AG09309 (cell line): ENCODE measurements around the gene SRSF10.
A peak's percentile ranks its signal among the peaks of the same experiment; 100 is the strongest.

ENCODE experiments used
- DNase-seq: peaks from one replicate; pipeline ENCODE4 v3.0.0-alpha.2; 2010; ENCODE audit warnings: low read depth
- H3K4me3 ChIP-seq: 2 replicates; pipeline ENCODE4 v1.5.1; 2011; ENCODE audit warnings: mild to moderate bottlenecking, low read depth, low read length, moderate library complexity; ENCODE audit not compliant: control insufficient read depth
- TF ChIP-seq, protein P1 (sequence below): IDR thresholded peaks from 2 replicates; pipeline ENCODE4 v1.5.1; 2011; ENCODE audit warnings: mild to moderate bottlenecking, low read depth, low read length, inconsistent platforms; ENCODE audit not compliant: insufficient read depth, control insufficient read depth; ENCODE audit errors: missing control alignments

SRSF10 gene

DNA sequence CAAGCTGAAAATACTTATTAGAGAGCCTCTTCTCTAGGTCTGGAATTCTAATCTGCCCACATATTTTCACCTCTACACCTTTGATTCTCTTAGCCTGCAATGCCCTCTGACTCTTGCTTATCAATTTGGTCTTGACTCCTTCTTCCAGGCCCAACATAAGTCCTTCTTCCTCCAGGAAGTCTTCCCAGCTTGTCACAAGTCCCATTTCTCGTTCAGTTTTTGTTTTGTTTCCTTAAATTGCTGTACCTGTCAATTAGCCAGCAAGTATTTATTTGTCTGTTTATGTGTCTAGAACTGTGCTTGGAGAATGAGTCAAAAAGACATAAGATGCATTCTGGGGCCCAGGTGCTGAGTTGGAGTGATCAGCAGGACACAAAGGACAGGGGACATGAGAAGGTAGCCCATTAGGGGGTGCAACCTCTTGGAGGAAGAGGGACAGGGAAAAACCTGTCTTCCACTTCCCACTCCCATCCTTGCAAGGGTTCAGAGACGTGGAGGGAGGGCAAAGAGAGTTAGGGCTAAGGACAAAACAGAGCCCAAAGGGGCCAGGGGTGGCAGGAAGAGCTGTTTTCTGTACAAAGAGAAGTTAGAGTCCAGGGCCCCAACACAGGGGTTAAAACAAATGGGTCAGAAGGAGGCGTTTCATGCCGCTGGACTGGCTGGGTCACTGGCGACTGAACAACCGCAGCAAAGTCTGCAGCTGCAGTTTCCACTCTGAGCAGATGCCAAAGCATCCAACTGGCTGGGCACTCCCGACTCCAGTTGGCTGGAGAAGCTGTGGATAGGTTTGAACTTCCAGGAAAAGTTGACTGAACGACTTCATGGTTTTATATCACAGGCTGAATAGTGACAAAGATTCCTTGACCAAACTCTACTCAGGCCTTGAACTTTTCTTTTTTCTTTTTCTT, 56.3 kb downstream of the SRSF10 start:
- H3K4me3 ChIP-seq, result no peak overlapping the region
- no peak for DNase-seq
- TF ChIP-seq, protein P1, sequence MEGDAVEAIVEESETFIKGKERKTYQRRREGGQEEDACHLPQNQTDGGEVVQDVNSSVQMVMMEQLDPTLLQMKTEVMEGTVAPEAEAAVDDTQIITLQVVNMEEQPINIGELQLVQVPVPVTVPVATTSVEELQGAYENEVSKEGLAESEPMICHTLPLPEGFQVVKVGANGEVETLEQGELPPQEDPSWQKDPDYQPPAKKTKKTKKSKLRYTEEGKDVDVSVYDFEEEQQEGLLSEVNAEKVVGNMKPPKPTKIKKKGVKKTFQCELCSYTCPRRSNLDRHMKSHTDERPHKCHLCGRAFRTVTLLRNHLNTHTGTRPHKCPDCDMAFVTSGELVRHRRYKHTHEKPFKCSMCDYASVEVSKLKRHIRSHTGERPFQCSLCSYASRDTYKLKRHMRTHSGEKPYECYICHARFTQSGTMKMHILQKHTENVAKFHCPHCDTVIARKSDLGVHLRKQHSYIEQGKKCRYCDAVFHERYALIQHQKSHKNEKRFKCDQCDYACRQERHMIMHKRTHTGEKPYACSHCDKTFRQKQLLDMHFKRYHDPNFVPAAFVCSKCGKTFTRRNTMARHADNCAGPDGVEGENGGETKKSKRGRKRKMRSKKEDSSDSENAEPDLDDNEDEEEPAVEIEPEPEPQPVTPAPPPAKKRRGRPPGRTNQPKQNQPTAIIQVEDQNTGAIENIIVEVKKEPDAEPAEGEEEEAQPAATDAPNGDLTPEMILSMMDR, result no peak

DNA sequence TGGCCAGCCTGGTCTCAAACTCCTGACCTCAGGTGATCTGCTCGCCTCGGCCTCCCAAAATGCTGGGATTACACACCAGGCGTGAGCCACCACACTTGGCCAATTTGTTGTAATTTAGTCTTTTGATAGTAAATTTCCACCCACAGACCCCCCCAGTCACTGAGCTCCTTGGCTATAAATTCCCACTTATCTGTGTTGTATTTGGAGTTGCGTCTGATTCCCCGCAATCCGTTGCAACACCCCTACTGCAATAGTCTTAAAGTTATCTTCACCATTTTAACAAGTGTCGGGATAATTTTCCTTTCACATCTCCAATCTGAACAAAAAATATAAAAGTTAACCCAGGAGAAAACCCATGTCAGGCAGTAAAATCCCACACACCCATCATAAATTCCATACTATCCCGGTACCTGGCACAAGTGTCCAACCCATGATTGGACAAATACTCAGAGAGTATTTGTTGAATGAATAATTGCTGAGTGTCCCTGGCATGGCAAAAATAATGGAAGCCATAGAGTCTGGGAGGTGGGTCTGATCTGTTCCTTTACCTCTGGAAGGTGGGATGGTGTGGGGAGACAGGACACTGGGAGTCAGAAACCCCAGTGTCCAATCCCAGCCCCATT, 57.7 kb downstream of the SRSF10 start:
- TF ChIP-seq, protein P1, result no peak
- no peak for DNase-seq
- no peak overlapping the region for H3K4me3 ChIP-seq

DNA sequence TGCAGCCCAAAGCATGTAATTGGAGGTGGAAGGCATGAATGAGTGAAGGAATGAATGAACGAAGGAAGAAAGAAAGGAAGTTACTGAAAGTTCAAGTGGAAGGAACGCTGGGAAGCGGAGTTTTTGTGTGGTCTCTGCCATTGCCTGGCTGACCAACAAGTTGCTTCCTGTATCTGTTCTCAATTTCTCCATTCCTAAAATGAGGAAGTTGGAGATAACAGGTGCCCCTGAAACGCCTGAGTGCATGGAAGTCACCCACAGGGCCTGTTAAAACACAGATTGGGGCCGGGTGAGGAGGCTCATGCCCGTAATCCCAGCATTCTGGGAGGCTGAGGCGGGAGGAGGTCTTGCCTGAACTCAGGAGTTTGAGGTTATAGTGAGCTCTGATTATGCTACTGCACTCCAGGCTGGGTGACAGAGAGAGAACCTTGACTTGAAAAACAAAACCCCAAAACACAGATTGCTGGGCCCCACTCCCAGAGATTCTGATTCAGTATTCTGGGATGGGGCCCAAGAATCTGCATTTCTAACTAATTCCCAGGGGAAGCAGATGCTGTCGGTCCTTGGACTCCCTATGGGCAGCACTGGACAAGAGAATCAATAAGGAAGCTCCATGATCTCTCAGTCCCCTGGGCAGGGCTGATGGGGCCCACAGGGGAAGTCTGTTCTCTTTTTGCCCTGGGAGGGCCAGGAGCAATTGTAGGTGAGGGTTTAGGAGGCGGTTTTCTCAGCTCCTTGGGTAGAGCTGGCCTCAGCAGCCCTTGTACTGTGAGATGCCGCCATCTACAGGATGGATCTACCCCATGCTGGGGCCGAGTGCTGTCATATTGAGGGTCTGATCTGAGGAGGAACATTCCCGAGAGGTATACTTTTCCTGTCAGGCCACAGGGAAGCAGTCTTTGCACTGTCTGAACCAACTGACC, 63.7 kb downstream of the SRSF10 start:
- DNase-seq, result no peak
- H3K4me3 ChIP-seq, result no peak overlapping the region
- TF ChIP-seq, protein P1, result peak; percentile 73

DNA sequence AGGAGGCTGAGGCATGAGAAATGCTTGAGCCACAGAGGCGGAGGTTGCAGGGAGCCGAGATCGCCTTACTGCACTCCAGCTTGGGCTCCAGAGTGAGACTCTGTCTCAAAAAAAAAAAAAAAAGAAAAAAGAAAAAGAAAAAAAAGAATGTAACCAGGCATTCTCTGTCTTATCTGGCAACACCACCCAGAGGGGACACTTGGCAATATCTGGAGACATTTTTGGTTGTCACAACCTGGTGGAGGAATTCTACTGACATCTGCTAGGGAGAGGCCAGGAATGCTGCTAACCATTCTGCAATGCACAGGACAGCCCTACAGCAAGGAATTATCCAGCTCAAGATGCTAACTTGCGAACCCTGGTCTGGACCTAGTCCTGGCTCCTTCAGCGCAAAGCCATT, 64.7 kb downstream of the SRSF10 start:
- TF ChIP-seq, protein P1, result no peak
- H3K4me3 ChIP-seq, result no peak overlapping the region
- DNase-seq, result no peak

DNA sequence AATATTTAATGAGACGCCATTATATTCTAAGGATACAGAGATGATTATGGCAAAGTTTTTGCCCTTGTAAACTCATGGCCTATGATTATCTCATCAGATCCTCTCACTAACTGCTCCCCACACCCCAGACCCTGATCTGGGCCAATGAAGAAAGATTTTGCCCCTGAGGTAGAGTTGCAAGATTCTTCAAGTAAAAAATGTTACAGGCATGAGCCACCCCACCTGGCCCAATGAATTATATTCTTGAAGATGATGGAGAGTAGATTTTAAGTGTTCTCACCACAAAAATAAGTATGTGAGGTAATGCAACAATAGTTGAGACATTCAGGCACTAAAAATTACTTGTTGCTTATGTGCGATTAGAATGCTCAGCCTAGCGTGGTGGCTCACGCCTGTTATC, 65.2 kb downstream of the SRSF10 start:
- H3K4me3 ChIP-seq, result no peak overlapping the region
- TF ChIP-seq, protein P1, result no peak
- no peak for DNase-seq
